Stimulated activated CD4-positive, alpha-beta T cell treated with anti-CD3 and anti-CD28 coated beads, Interleukin-15, amount 100 ng/mL, for 1 hour (primary cell): ENCODE results near the gene DOK5.
"Not testable (repeated sequence)": the region's sequence is repeated elsewhere in the genome, so short reads cannot be mapped to it uniquely, and the experiment has no call there.

Source experiments
- DNase-seq, 2 donors: peaks; one replicate each; pipeline ENCODE4 v3.0.0-alpha.2; 2020; ENCODE audit warnings: low read depth in 1 of 2, low spot score in 1 of 2

Gene DOK5

GRCh38 chr20:54469952-54470351 is 5.4 kb upstream of the DOK5 start:
- no peak for DNase-seq

- no peak for DNase-seq
Measured at GRCh38 chr20:54470697-54471096, 4.7 kb upstream of the DOK5 start.

DNA sequence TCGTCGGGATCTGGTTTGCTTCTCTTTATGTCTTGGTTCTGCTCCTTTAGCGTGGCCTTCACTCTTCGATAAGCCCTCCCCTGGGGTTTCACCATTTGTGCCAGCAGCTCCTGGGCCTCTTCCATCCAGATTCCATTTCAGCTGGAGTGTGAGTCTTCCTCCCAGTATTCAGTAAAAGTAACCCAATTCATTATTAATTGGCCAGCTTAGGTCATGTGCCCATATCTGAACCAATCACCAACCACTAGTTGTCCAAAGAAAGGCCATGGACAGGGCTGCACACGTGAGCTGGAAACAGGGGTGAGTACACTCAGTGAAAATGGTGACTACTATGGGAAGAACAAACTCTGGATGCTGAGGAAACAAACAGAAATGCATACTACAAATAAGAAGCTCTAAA is 2.8 kb upstream of the DOK5 start:
- DNase-seq: no peak

GRCh38 chr20:54473340-54473739 is 2.1 kb upstream of the DOK5 start:
- no peak for DNase-seq

DNA sequence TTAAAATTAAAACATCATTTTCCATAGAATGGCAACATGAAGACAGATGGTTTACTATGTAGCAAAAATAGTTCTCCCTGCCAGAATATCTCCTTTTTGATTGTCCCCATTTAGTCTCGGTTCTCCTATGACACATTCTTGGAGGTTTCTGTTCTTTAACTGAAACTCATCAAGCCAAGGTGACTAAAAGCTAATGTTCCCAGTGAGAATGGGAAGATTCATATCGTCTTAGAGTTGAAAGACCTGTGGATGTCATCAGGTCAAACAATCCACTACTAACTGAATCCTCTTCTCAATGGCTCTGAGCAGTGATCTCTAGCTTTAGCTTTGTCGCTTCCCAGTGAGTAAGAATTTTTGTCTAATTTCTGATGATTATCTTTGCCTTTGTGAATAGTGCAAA is 1.3 kb upstream of the DOK5 start:
- DNase-seq: no peak

- DNase-seq: no peak
Measured at GRCh38 chr20:54474866-54475265, 527 bp upstream of the DOK5 start.

GRCh38 chr20:54476169-54477009 is 996 bp downstream of the DOK5 start:
- no peak for DNase-seq

- DNase-seq: no peak
Measured at GRCh38 chr20:54477191-54477955, 2.0 kb downstream of the DOK5 start.

DNA sequence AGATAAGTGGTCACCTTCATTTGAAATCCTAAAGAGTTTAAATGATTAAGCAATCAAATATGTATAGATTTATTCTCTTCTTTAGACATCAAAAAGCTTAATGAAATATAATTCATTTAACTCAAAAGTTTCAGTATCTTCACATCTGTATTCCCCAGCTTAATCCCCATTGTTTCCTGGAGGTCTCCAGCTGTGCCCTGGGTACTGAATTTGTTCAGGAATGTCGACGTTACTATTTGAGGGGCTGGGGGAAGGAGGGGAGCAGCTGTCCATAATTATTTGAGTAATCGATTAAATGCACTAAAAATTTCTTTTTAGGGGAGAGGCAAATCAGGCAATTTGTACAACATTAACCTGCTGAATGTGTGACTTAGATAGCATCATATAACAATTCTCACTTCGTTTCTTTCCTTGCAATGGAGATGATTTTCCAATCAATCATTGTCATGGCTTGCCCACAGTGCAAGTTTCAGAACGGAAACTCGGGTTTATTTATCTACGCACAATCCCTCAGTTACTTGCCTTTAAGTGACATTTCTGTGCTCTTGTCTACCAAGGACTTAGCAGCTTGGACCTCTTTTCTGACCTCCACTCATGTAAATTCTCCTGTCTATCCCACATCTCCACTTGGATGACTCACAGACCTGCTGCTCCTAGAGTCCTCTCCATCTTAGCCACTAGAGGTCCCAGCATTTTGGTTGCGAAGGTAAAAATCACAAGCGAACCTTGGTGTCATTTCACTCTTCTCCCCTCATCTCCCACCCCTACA is 3.9 kb downstream of the DOK5 start:
- DNase-seq: no peak

GRCh38 chr20:54479937-54480336 is 4.5 kb downstream of the DOK5 start:
- DNase-seq: not testable (repeated sequence)

DNA sequence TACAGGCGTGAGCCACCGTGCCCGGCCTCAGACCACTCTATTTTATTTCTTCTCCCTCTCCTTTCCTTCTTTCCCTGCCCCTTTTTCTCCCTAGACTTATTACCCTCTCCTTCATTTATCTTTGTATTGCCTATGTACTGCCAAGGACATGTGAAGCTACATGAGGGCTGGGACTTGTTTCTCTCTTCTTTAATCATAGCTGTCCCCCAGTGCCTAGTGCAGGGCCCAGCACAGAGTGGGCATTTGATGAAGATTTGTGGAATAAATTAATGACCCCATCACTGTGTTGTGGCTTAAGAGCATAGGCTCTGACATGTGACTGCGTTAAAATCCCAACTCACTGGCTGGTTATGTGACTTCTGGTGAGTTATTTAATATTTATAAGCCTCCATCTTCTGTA is 6.0 kb downstream of the DOK5 start:
- no peak for DNase-seq

- no peak for DNase-seq
Measured at GRCh38 chr20:54485631-54486030, 10.2 kb downstream of the DOK5 start.

DNA sequence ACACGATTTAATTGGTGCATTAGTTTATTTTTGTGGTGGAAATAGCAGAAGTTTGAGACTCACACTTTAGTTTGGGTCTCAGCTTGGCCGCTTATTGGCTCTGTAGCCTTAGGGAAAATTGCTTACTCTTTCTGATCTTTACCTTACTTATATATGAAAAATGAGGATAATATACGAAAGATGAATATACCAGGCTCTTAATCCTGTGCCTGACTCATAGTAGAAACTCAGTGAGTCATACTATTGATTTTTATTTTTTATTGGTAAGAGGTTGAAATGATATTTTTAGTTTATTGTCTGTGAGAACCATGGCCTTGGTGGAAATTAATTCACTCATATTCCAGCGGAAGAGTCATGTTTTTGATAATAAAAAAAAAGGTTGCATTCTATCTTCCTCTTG is 11.2 kb downstream of the DOK5 start:
- DNase-seq: no peak

- no peak for DNase-seq
Measured at GRCh38 chr20:54488442-54488841, 13.0 kb downstream of the DOK5 start.

- DNase-seq: no peak
Measured at GRCh38 chr20:54491506-54491905, 16.1 kb downstream of the DOK5 start.

DNA sequence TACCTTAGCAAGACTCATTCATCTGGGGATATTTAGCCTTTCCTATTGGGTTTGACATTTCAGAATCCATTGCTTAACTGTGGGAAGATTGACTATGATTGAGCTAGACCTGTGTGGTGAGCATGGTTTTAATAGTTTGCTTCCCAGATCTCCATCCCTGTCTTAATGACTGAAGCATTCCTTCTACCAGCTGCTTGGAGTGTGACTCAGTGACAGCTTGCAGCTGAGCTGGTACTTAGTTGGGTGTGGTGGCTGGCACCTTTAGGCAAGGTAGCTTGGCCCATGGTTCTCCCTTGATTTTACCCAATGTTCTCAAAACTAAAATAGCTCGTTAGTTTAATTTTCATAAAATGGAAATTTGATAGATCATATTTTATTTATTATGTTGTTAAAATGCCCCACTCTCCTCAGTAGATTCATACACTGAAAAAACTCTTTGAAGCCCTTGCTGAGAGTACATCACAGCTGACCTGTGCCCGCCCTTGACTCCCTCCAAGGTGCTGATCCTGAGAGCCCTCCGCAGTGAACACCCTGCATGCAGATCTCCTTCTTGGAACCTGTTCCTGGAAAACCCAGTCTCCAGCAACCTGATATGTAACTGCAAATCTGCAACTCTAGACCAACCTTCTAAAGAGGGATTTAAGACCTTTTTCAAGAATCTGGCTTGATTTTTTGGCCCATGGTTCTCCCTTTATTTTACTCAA is 19.1 kb downstream of the DOK5 start:
- DNase-seq: no peak

GRCh38 chr20:54497931-54498718 is 22.7 kb downstream of the DOK5 start:
- no peak for DNase-seq

- DNase-seq: no peak
Measured at GRCh38 chr20:54499111-54499510, 23.7 kb downstream of the DOK5 start.

DNA sequence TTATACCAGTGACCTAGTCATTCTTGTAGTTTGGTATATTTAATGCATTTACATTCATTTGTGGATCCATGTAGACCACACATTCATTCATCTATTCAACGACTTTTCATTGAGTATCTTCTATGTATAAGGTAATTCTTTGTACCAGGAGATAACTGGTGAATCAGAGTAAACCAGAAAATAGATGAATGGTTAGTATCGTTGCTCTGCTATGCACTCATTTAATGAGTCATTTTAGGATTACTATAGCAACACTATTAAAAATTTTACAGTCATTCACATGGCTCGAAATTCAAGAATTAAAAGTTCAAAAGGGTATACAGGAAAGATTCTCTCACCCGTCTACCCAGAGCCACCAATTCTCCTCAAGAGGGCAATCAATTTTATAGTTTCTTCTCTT is 26.8 kb downstream of the DOK5 start:
- DNase-seq: no peak

- DNase-seq: no peak
Measured at GRCh38 chr20:54506643-54507042, 31.2 kb downstream of the DOK5 start.
